ENCODE results near the gene ALX3. TPM values are rescaled to one million over a fixed set of nuclear protein-coding genes. Genes with fewer than 3 reads are reported as not detected.

Gene ALX3
- total RNA-seq, 1 donor from 2014 or later: not detected

DNA sequence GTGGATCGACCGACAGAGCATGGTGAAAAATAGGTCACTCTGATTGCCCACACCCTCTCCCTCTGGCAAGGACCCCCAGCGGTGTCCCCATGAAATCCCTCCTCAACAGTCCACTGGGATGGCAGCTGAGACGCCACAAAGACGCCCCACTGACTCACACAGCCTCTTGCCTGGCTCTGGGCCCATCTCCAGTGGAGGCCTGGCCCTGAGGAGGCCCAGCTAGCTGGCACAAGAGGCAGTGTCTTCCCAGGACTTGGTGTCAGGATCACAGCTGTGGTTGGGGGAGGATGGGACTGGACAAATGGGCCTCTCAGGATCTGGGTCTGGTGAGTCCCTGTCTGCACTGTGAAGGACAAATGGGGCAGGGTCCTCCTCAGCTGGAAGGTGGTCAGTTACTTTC, 4.6 kb downstream of the ALX3 start:
- no peak for DNase-seq (ENCODE audit: low read depth)

DNA sequence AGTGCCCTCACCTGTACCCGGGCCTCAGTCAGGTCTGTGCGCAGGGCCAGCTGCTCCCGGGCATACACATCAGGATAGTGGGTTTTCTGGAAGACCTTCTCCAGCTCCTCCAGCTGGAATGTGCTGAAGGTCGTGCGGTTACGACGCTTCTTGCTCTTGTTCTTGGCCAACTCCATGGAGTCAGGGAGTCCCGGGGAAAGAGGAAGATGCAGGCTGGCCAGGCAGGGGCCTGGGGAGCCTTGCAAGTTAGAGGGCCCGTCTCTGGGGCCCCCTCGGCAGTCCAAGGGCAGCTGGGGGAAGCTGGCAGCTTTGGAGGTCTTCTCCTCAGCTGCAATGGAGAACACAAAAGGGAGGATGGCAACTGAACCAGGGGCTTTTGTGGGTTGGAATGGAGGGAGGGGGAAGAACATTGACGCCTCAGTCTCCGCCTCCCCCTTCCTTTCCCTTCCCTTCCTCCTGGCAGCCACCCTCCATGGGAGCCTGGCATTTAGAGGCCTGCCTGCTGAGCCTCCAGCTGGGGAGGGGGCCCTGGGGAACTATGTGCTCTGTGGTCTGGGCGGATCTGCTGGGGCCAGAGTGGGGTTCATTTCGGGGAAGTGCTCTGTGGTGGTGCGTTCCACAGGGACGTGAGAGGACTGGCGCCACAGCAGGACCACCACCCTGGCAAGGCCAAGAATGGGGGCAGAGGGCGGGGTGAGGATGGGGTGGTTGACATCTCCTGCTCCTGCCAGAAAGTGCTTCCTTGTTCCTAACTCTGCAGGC, 5.7 kb downstream of the ALX3 start:
- DNase-seq (ENCODE audit: low read depth): no peak

GRCh38 chr1:110063781-110064180, 6.7 kb downstream of the ALX3 start:
- no peak for DNase-seq (ENCODE audit: low read depth)

GRCh38 chr1:110062612-110063011, 7.9 kb downstream of the ALX3 start:
- no peak for DNase-seq (ENCODE audit: low read depth)

GRCh38 chr1:110061341-110061740, 9.1 kb downstream of the ALX3 start:
- no peak for DNase-seq (ENCODE audit: low read depth)

DNA sequence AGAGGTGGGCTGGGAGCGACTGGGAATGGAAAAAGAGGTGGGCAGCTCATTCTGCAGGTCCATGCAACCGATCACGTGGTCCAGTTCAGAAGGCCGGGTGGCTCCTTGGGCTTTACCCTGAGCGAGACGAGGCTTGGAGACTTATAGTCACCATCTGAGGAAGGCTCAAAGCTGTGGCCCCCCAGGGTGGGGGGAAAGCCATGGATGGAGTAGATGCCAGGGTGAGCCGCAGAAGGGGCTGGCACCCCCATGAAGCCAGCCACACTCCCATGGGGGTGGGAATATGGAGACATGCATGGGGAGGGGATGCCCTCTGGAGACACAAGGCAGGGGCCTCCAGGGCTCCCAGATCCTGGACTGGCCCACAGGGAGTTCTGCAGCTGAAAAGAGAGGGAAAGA, 9.8 kb downstream of the ALX3 start:
- no peak for DNase-seq (ENCODE audit: low read depth)

- DNase-seq (ENCODE audit: low read depth): no peak
These were observed 10.3 kb downstream of the ALX3 start for GRCh38 chr1:110060034-110060661.

GRCh38 chr1:110059133-110059863, 11.2 kb downstream of the ALX3 start:
- DNase-seq (ENCODE audit: low read depth): no peak

GRCh38 chr1:110058591-110058990, 11.9 kb downstream of the ALX3 start:
- no peak for DNase-seq (ENCODE audit: low read depth)

GRCh38 chr1:110057963-110058518, 12.4 kb downstream of the ALX3 start:
- no peak for DNase-seq (ENCODE audit: low read depth)

DNA sequence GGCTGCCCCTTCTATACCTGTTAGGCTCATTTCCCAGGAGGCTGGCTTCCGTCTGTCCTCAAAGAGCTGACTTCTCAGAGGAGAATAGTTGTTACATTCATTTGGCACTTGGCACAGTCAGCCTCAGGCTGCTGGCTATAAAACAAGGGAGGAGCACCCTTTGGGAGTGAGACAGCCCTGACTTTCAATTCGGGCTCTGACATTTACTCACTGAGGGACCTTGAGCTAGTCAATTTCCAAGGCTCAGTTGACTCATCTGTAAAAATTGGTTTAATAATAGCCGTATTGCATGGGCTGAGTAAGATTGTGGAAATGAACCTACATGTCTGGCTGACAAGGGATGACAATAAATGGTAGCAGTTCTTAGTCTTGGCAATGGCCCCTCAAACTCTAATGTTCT, 13.7 kb downstream of the ALX3 start:
- no peak for DNase-seq (ENCODE audit: low read depth)

- no peak for DNase-seq (ENCODE audit: low read depth)
These were observed 14.2 kb downstream of the ALX3 start for GRCh38 chr1:110056285-110056683.

GRCh38 chr1:110055493-110056284, 14.8 kb downstream of the ALX3 start:
- no peak for DNase-seq (ENCODE audit: low read depth)

GRCh38 chr1:110053552-110054428, 16.7 kb downstream of the ALX3 start:
- DNase-seq (ENCODE audit: low read depth): no peak

- DNase-seq (ENCODE audit: low read depth): no peak
These were observed 19.2 kb downstream of the ALX3 start for GRCh38 chr1:110051262-110051648.

- DNase-seq (ENCODE audit: low read depth): no peak
These were observed 19.7 kb downstream of the ALX3 start for GRCh38 chr1:110050602-110051261.

- no peak for DNase-seq (ENCODE audit: low read depth)
These were observed 20.5 kb downstream of the ALX3 start for GRCh38 chr1:110049801-110050601.

DNA sequence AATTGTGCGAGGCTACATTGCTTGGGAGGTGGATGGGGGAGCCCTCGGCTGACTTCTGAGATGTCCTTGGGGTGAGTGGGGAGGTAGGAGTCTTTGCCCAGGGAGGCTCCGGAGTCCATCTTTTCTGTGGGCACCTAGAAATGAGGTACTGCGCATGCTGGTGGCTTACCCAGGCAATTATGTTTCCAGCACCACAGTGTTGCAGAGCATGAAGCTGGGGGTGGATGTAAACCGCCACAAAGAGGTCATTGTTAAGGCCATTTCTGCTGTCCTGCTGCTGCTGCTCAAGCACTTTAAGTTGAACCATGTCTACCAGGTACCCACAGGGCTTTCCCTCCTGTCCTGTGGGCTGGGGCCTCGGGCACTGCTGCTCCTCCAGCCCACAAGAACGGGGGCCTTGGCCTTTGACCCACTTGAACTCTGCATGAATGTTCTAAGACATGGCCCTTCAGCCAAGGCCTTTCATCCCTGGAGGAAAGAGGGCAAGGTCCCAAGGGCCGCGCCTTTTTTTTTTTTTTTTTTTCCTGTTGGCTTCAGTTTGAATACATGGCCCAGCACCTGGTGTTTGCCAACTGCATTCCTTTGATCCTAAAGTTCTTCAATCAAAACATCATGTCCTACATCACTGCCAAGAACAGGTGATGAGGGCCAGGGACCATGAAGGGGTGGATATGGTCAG, 21.4 kb downstream of the ALX3 start:
- no peak for DNase-seq (ENCODE audit: low read depth)

- DNase-seq (ENCODE audit: low read depth): no peak
These were observed 22.2 kb downstream of the ALX3 start for GRCh38 chr1:110048240-110048639.

Data from renal cortical epithelial cell (primary cell).